Measurements from ENCODE around the gene GRID2.
"Not testable (repeated sequence)": the region's sequence is repeated elsewhere in the genome, so short reads cannot be mapped to it uniquely, and the experiment has no call there.

The GRID2 gene

DNA sequence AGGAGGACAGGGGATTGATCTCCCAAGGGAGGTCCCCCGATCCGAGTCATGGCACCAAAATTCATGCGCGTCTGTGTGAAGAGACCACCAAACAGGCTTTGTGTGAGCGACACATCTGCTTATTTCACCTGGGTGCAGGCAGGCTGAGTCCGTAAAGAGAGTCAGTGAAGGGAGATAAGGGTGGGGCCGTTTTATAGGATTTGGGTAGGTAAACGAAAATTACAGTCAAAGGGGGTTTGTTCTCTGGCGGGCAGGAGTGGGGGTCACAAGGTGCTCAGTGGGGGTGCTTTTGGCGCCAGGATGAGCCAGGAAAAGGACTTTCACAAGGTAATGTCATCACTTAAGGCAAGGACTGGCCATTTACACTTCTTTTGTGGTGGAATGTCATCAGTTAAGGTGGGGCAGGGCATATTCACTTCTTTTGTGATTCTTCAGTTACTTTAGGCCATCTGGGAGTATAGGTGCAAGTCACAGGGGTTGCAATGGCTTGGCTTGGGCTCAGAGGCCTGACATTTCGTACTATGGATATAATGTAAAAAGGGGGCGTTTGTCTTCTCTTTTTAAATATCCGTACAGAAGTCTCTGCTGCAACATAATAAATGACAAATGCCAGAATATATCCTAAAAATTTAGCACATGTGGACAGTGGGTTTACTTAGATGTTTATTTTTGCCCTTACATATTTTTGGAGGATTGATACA lies 140.5 kb downstream of the GRID2 start:
- DNase-seq = not testable (repeated sequence)

DNA sequence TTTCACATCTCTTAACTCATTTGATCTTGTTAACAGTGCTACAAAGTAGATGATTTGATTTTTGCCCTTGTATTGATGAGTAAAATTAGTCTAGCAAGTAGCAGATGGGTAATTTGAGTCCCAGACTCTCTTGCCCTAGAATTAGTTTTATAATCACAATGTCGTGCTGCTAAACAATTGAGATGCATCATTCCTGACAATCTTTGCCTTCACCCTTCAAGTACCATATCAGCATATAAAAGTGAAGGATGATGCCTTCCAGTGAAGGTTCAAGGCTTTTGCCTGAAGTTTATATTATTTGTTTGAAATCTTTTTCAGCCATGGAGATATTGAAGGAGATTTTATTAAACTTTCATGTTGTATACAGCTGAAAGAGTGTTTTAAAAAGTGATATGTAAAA lies 141.4 kb downstream of the GRID2 start:
- DNase-seq = no peak

DNA sequence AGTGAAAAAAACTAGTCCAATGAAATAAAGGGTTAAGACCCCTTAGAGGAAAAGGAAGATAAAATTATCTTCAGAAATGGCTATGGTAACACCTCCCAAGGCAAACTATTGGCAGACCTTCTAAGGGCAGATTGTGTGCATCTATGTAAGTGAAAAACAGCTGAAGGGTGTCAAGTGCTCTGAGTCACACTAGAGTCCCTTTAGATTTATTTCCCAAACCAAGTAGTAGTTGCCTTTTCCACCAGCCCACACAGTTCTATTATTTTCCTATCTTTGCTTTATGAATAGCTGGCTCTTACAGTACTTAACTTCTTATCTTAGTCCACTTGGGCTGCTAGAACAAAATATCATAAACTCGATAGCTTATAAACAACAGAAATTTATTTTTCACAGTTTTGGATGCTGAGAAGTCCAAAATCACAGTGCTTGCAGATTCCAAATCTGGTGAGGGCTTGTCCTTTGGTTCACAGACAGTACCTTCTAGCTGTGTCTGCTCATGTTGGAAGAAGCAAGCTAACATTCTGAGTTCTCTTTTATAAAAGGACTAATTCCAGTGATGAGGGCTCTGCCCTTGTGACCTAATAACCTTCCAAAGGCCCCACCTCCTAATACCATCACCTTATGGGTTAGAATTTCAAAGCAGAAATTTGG lies 143.6 kb downstream of the GRID2 start:
- DNase-seq = peak; percentile 11

DNA sequence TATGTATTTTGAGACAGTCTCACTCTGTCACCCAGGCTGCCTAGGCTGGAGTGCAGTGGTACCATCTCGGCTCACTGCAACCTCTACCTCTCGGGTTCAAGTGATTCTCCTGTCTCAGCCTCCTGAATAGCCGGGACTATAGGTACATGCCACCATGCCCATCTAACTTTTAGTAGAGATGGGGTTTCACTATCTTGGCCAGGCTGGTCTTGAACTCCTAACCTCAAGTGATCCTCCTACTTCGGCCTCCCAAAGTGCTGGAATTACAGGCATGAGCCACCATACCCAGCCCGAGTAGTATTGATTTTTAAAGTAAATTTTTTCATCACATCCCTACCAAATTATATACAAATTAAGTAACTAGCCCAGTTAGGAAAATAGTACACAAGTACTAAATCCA lies 144.4 kb downstream of the GRID2 start:
- not testable (repeated sequence) for DNase-seq

DNA sequence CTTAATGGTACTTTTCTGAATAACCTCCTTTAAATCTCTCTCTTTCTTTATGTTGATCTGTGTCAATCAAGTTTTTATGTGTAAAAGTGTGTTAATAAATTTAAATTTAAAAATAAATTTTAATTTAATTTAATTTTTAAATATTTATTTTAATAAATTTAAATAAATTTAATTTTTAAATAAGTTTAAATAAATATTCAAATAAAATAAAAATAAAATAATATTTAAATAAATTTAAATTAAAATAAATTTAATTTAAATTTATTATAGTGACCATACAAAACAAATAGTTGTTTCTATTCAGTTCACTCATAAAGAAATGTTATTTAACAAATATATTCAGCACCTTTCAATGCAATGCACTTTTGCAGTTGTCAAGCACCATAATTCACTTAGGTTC lies 146.9 kb downstream of the GRID2 start:
- DNase-seq = no peak

DNA sequence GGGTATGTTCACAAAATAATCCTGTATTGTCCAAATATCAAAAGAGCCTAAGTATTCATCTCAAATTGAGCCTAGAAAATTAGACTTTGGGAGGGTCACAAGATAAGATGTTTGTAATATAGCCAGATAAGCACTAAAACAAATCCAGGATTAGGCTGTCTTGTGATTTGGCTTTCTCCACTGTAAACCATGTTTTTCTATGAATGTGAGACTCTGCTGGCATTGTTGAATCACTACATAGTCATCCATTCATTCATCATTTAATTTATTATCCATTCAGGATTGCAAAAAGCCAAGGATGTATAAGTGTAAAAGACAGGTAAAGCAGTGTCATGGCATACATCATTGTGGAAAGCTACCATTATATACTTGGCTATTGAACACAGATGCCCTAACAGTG lies 148.0 kb downstream of the GRID2 start:
- DNase-seq = no peak

DNA sequence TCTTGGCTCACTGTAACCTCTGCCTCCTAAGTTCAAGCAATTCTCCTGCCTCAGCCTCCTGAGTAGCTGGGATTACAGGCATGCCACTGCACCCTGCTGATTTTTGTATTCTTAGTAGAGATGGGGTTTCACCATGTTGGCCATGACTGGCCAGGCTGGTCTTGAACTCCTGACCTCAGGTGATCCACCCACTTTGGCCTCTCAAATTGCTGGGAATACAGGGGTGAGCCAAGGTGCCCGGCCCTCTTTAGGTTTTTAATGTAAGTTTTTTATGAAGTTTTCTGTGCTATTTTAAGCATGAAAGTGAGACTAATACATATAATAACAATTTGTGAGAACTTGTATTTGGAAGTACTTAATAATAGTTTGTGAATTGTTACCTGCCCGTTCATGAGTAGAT lies 148.6 kb downstream of the GRID2 start:
- DNase-seq = not testable (repeated sequence)

DNA sequence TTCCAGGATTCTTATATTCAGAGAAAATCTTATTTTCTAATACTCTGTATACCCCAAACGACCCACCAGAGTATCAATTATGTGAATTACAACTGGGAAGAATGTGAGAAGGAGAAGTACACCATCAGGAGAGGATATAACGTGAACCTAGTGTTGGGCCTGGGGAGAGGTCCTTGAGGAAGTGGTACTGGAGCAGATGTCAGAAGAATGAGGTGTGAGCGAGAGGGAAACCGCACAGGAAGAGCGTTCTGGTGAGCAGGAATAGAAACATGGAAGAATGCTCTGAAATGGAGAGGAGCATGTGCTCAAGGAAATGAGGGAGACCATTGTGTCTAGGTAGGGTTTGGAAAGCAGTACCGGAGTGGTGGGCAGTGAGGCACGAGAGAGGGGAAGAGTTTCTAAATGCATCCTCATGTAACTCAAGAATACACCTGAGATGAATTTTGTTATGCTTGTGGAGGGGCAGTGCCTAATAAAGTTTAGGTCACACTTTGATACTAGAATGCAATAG lies 151.6 kb downstream of the GRID2 start:
- DNase-seq = no peak

DNA sequence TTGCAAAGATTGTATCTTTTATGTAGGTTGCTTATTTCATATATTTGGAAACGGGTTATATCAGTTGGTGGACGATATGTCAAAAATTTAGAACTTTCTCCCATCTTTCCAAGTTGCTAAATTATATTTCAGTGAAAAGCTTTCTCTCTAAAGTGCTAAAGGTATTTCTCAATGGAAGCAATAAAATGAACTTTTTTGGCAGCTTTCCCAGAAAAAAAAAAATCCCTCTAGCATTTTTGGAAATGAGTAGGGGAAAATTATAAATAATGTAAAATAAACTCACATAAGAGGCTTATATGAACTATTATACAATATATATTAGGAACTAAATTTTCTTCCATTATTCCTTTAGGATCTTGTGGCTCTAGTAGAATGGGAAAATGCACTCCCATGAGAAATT lies 152.2 kb downstream of the GRID2 start:
- no peak for DNase-seq

DNA sequence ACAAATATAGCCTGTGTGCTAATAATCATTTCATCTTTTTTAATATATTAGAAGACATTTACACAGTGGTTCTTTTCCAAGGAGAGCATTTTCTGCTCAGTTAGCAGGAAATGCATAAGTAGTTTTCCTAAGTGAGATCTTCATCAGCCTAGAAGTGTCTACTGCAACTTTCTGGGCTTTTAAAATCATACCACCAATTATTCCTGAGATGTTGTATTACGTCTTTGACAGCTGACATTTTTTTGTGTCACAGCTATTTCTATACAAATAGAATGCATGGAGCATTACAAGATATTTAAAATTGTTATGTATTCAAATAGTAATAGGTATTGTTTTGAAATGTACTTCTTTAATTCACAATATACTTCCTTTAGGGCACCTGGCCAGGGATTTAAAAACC lies 158.0 kb downstream of the GRID2 start:
- DNase-seq = no peak

DNA sequence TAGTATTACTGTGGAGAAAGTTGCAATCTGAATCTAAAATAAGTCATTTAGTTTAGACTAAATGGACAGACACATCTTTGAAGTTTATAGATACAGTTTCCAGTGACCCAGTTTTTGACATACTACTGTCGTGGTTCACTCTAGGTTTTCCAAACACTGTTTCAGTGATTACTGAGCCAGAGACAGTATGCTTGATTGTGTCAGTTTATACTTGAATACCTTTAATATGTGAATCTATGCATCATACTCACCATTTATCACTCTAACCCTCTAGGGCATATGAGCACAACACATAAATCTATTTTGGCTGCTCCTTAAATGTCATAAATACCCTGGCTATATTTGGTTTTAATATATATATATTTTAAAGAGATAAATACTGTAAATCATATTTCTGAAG lies 173.5 kb downstream of the GRID2 start:
- no peak for DNase-seq

DNA sequence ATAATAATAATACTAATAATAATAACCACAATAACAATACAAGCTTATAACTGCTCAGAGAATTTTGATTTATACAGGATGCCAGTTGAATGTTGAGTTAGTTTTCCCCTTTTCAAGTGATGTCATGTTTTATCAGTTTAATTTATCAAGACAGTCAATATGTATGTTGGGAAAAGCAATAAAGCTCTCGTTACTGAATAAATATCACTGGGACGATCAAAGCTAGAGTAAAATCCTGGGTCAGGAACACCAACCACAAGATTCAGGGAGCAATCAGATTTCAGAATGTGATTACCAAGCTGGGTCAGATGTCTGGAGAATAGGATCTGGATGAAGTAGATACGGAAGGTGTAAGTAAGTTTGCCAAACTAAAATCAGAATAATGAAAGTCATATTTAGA lies 179.6 kb downstream of the GRID2 start:
- DNase-seq = no peak

DNA sequence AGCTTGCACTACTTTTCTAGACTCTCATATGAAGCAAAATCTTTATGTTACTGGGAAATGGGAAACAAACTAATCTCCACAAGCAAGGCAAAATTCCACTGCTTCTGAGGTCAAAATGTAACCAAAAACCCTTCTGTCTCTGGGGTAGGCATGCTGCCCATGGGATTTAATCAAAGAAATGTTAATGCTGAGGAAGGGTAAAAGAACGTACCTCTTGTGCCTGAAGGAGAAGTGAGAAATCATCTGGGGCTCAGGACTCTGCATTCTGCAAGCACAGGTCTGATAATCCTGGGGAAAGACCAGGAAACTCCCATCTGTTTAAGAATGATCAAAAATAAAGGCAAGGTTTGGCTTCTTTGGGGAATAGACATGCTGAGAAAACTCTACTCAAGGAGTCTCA lies 184.7 kb downstream of the GRID2 start:
- DNase-seq = no peak

DNA sequence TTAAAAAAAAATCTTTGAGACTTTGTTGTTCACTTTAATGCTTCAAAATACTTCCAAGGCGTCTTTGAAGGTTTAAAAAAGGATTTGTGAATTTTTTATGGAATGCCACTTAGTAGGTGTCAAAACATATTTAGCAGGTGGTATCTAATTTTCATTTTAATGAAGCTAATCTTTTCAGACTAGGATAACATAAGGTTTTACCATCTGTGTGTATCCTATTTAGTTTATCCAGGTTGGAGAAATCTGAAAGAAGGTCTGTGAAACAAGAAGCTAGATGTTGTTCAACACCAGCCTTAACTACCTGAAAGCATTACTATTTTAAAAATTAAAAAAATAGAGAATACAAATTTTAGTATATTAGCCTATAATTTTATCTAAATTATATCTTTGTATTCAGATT lies 193.4 kb downstream of the GRID2 start:
- DNase-seq = peak; percentile 63

DNA sequence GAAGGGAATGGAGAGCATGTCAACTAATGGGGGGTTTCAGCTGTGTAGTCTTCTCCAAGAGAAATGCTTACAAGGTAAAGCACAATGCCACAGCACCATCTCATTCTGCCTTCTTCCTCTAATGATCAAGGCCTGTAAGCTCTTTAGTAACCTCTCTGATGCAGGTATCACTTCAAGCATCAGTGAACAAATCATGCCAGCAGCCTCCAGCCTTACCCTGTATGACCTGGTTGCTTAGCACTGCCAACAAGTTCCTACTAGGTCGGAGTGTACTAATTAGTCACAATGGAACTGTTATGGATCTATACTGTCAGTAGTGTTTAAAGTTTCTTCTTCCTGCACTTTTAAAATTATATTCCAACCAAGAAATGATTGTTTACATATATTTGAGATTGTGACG lies 197.7 kb downstream of the GRID2 start:
- peak; percentile 57 for DNase-seq

DNA sequence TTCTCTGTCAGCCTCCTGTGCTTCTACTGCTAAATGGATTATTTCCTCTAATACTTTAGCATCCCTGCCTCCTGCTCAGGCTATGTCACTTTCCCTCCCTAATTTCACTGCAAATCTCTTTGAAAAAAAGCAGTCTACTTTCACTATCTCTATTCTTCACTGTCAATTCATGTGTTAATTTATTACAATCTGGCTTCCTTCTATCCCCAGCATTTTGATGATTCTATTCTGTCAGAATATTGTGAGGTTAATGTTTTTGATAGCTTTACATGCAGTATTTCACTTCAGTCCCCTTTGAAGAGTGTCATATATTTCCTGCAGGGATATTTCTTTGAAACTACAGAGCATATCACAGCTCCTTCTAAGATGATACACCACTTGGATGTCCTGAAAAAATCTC lies 203.2 kb downstream of the GRID2 start:
- no peak for DNase-seq

DNA sequence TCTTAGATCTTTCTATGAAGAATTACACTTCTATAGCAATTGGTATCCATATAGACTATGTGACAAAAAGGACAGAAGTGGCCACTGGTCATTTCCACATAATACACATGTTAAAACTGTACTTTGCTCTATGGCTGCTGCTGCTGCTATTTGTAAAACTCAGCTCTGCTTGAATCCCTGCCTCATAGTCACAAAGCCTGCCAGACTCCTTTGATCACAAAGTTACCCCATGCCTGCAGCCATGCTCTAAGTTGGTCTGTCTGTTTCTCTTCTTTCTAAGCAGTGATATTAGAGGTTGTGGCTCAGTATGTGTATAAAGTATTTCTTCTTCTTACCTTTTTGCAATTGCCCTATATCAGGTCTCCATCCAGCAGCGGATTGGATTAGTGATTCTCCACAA lies 210.9 kb downstream of the GRID2 start:
- no peak for DNase-seq

DNA sequence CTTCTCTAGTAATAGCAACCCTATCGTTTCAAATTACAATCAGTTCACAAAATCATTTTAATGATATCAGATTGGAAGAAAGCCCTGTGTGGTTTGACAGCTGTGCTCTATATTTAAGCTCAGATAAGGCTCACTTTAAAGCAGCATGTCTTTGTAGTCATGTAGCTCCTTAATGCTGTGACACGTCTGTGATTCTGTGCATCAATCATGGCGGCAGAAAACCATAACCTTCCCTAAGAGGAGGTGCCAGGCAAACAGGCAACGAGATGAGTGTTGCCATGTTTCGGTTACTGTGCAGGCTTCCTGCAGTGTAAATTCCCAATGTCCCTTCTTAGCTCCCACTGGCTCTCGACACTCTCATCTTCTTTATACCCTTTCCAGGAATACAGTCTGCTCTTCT lies 212.7 kb downstream of the GRID2 start:
- no peak for DNase-seq

DNA sequence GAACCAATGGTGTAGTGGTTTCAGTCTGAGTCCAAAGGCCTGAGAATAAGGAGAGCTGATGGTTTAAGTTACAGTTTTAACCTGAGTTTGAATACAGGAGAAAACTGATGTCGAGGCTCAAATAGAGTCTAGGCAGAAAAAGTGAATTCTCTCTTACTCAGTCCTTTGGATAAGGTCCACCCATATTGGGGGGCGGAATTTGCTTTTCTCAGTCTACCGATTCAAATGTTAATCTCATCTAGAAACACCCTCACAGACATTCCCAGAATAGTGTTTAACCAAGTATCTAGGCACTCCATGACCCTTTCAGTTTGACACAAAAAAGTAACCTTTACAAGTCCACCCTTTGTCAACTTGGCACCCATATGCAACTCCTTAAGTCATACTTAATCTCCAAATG lies 216.0 kb downstream of the GRID2 start:
- DNase-seq = no peak

DNA sequence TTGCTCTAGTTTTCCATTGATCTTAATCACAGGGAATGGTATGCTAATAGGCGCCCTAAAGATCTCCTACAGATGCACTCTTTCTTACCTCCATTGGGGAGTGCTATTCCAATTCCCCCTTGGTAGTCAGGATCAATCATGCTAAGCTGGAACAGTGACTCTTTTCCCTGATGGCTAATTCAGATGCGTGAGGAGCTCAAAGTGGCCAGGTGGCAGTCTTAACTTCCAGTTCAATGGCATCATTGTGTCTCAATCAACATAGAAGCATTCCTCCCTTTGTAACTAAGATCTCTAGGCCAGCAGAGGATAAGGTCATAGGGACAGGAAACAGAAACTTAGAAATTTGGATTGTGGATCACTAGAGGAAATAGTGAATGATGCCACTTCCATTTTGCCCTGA lies 216.8 kb downstream of the GRID2 start:
- no peak for DNase-seq

DNA sequence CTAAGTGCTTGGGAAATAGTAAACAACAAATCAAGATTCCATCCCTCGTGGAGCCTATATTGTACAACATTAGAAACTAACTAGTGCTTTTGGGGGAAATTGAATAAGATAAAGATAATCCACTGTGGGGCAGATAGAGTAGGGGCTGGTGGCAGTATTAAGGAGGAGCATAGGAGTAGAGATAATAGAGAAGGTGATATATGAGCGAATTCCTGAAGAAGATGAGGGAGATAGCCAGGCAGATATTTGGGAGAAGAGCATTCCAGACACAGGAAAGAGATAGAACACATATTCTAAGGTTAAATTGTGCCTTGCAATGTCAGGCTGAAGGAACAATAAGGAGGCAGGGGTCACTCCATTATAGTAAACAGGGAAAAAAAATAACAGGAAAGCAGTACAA lies 218.2 kb downstream of the GRID2 start:
- no peak for DNase-seq

DNA sequence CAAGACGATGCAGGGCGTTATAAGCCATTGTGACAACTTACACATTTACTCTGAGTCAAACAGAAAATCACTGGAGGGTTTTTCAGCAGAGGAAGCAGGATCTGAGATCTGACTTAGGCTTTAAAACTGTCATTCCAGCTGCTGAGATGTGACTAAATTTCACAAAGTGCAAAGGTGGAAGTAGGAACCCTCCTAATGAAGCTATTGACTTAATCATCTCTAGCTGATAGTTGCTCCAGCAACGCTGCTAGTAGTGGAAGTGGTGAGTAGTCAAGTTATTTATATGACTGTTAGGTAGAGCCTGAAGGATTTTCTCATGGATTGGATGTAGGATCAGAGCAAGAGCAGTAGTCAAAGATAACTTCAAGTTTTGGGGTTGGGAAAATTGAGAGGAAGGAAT lies 218.6 kb downstream of the GRID2 start:
- DNase-seq = no peak

DNA sequence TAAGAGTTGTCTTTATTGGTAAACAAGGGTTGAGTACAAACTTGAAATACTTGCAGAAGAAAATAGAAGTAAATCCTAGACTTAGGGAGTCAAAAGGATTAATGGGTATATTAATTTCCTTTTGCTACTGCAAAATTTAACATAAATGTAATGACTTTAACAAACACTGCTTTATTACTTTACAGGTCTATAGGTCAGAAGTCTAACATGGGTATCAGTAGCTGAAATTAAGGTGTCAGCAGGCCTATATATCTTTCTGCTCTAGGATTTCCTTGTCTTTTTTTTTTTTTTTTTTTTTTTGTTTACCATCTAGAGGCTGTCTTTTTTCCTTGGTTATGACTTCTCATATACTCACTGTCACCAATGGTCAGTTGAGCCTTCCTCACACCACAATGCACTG lies 220.4 kb downstream of the GRID2 start:
- no peak for DNase-seq

DNA sequence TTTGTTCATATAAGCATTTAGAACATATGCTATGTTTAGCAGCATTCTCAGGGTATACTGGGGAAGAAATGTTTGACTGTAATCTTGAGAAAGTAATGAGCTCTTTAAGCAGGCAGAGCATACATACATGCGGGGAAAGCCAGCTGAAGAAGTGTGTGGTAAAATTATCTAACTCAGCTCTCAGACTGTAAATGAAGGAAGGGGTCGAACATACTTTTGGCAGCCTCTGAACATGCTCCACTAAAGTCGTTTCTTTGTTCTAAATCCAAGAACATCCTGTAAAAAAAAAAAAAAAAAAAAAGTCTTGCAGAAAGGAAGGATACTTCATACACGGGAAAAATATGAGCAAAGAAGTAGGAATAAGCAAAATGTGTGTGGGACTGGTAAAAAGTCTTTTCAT lies 224.8 kb downstream of the GRID2 start:
- DNase-seq = no peak

DNA sequence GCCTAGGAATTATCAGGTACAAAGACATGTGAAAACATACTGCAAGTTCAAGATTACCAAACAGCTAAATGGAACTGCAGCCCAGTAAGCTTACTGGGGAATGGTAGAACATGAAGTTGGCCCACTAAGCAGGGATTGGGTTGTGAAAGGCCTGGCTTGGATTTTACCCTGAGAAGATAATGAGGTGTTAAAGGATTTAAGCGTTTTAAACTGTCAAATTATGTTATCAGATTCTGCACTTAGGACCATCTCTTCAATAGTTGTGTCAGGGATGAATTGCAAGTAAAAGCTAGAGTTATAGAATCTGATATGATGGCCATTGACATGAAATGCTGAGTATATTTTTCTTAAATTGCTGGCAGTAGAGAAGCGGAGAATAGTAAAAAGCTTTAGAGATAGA lies 225.7 kb downstream of the GRID2 start:
- DNase-seq = no peak
